ENCODE results near the gene ZFP82. TPM values are rescaled to one million over a fixed set of nuclear protein-coding genes. Genes with fewer than 3 reads are reported as not detected.

ZFP82 gene
- total RNA-seq, 6 experiments from 2014 or later, result 0.26 to 1.2 (median 0.74) TPM

GRCh38 chr19:36363845-36364244 is 54.6 kb downstream of the ZFP82 start:
- ATAC-seq, result no peak
- H3K4me1 ChIP-seq, result no peaks in the 10 kb centered on the region
- WGBS (ENCODE audit: insufficient coverage, low coverage, low lambda C conversion rate, missing lambda C conversion rate), result 100% methylated on average over 1 of the region's 6 CpGs
- DNase-seq, result no peak
- no peak for TF ChIP-seq POLR2A (IDR thresholded peaks at IDR 0.05)
- TF ChIP-seq CTCF (IDR thresholded peaks at IDR 0.05), result no peak
- H3K36me3 ChIP-seq, result peaks cover 0 to 47% (median 17%) of the 10 kb centered on the region in 4 donors
- H3K9me3 ChIP-seq, result peaks cover 0 to 11% (median 0%) of the 10 kb centered on the region in 4 donors
- H3K27me3 ChIP-seq, result no peaks in the 10 kb centered on the region
- H3K27ac ChIP-seq, result no peak overlapping the region
- H3K4me3 ChIP-seq, result no peak overlapping the region
- intact Hi-C loops (cut with DNase I), result no loop called here

Other genes starting within 250 kb of the ZFP82 start
- gene ZNF565, start 204.0 kb downstream of the ZFP82 start, total RNA-seq, result 1 to 10 TPM in 5 of 6 experiments, under 1 TPM in 1; 0.37 to 3.6 (median 2.2) TPM
- gene ZNF146, start 203.5 kb downstream of the ZFP82 start, total RNA-seq, result 10 to 100 TPM; 16.2 to 33.0 (median 27.0) TPM
- 1 to 10 TPM; 1.1 to 1.9 (median 1.8) TPM for gene ZFP14, start 39.4 kb downstream of the ZFP82 start, total RNA-seq
- 1 to 10 TPM; 4.1 to 7.8 (median 5.1) TPM for gene ZNF566, start 70.9 kb upstream of the ZFP82 start, total RNA-seq
- gene ZNF260, start 109.6 kb upstream of the ZFP82 start, total RNA-seq, result 1 to 10 TPM; 2.8 to 5.2 (median 4.2) TPM
- 1 to 10 TPM; 2.0 to 6.0 (median 4.1) TPM for gene ZNF529, start 154.6 kb upstream of the ZFP82 start, total RNA-seq
- gene ZNF382, start 186.7 kb upstream of the ZFP82 start, total RNA-seq, result 1 to 10 TPM in 5 of 6 experiments, under 1 TPM in 1; 0.86 to 3.0 (median 1.5) TPM
- 1 to 10 TPM; 1.1 to 5.2 (median 2.5) TPM for gene ZNF461, start 248.2 kb upstream of the ZFP82 start, total RNA-seq

All from right lobe of liver (tissue), 6 donors.